A549 (cell line): ENCODE measurements around the gene SPAG4.

ENCODE experiments used
- CBX2 ChIP-seq: fragments of 200-600 bp; sonication (generic); IDR thresholded peaks from 2 replicates; pipeline ENCODE4 v1.6.1; 2016; ENCODE audit warnings: low read depth, mild to moderate bottlenecking, borderline replicate concordance
- CBX8 ChIP-seq: fragments of 200-600 bp; sonication (generic); IDR thresholded peaks from 2 replicates; pipeline ENCODE4 v1.6.1; 2016
- CTCF ChIP-seq: fragments of >200 bp; sonication (Bioruptor Twin); formaldehyde crosslinking; IDR thresholded peaks from 3 replicates; pipeline ENCODE4 v1.5.1; 2016
- EP300 ChIP-seq, 2 experiments: fragments of >200 bp; sonication (Bioruptor Twin); formaldehyde crosslinking; IDR thresholded peaks; 2 replicates in 1 of 2; 3 replicates in 1 of 2; pipeline ENCODE4 v1.6.1; 2016 to 2017
- FOSL2 ChIP-seq, 2 experiments: fragments of 450-650 bp in 1 of 2; fragments of >200 bp in 1 of 2; sonication (Bioruptor Twin) in 1 of 2; formaldehyde crosslinking; IDR thresholded peaks; 2 replicates each; pipeline versions ENCODE4 v1.5.0 to v1.6.1; 2016 to 2020; ENCODE audit warnings: mild to moderate bottlenecking in 1 of 2, moderate library complexity in 1 of 2
- HEYL ChIP-seq: fragments of 250-450 bp; sonication (Bioruptor Pico); IDR thresholded peaks from 2 replicates; pipeline ENCODE4 v1.8.0; 2021; ENCODE audit warnings: mild to moderate bottlenecking, moderate library complexity
- HOXA7 ChIP-seq: fragments of 250-450 bp; sonication (Bioruptor Pico); IDR thresholded peaks from 2 replicates; pipeline ENCODE4 v1.5.0; 2020; ENCODE audit warnings: mild to moderate bottlenecking, moderate library complexity
- JUNB ChIP-seq: fragments of >200 bp; sonication (Bioruptor Twin); formaldehyde crosslinking; IDR thresholded peaks from 2 replicates; pipeline ENCODE4 v1.6.1; 2016
- KDM5A ChIP-seq: fragments of 200-600 bp; sonication (generic); IDR thresholded peaks from 2 replicates; pipeline ENCODE4 v1.6.1; 2016; ENCODE audit warnings: antibody characterized with exemption, mild to moderate bottlenecking
- MAZ ChIP-seq: fragments of 150-350 bp; IDR thresholded peaks from 2 replicates; pipeline ENCODE4 v1.6.1; 2014; ENCODE audit warnings: antibody characterized with exemption, low read depth, low read length, borderline replicate concordance
- POLR2A ChIP-seq: IDR thresholded peaks from 2 replicates; pipeline ENCODE4 v1.6.1; 2012; ENCODE audit warnings: mild to moderate bottlenecking, low read length
- SMC3 ChIP-seq: fragments of >200 bp; sonication (Bioruptor Twin); formaldehyde crosslinking; IDR thresholded peaks from 3 replicates; pipeline ENCODE4 v1.6.1; 2018; ENCODE audit warnings: inconsistent platforms
- TF ChIP-seq, protein P1 (sequence below): IDR thresholded peaks from 2 replicates; pipeline ENCODE4 v1.6.1; 2012

GRCh38 chr20:35632539-35633115, 17.0 kb downstream of the SPAG4 start:
- TF ChIP-seq POLR2A = no peak
- TF ChIP-seq SMC3 = no peak
- no peak for TF ChIP-seq CTCF
- no peak for TF ChIP-seq CBX8
- TF ChIP-seq FOSL2 (IDR thresholded peaks at IDR 0.05) = no peak
- no peak for TF ChIP-seq FOSL2 (CRISPR knock-in tag; IDR thresholded peaks at IDR 0.05)
- no peak for TF ChIP-seq MAZ
- TF ChIP-seq, protein P1, sequence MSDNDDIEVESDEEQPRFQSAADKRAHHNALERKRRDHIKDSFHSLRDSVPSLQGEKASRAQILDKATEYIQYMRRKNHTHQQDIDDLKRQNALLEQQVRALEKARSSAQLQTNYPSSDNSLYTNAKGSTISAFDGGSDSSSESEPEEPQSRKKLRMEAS = no peak
- TF ChIP-seq HOXA7 (CRISPR knock-in tag) = no peak
- no peak for TF ChIP-seq HEYL (CRISPR knock-in tag)
- TF ChIP-seq EP300 (IDR thresholded peaks at IDR 0.05) = no peak
- TF ChIP-seq KDM5A = no peak
- no peak for TF ChIP-seq JUNB
- no peak for TF ChIP-seq CBX2
